Smooth muscle cell of the brain vasculature (primary cell): ENCODE results near the gene ZDHHC12.

Experiments
- DNase-seq: peaks from one replicate; pipeline ENCODE4 v3.0.0-alpha.2; 2012; ENCODE audit warnings: low read depth, low spot score

The ZDHHC12 gene

DNA sequence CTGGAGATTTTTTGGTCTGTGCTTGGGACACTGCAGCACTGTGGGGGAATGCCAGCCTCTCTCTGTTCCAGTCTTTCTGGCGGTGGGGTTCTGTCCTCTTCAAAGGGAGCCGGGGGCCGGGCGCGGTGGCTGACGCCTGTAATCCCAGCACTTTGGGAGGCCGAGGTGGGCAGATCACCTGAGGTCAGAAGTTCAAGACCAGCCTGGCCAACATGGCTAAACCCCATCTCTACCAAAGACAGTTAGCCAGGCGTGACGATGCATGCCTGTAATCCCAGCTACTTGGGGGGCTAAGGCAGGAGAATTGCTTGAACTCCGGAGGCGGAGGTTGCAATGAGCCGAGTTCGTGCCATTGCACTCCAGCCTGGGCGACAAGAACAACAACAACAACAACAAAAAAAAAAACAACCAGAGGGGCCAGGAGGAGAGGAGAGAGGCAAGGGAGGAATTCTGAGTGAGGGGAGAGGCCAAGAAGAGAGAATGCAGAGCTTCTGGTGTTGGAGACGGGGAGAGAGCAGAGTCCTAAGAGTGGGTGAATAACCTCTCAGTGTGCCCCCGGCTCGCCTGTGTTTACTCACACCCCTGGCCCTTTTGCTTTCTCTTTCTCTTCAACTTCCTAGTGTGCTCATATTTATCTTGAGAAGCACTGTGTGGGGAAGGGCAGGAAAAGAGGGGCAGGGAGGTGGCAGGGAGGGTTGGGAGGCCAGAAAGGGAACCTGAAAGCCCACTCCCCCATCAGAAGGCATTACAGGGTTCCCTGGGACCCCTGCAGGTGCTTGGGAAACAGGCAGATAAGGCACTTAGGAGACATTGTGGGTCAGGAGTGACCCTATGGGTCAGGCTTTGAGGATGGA, 38.1 kb downstream of the ZDHHC12 start:
- DNase-seq: no peak

DNA sequence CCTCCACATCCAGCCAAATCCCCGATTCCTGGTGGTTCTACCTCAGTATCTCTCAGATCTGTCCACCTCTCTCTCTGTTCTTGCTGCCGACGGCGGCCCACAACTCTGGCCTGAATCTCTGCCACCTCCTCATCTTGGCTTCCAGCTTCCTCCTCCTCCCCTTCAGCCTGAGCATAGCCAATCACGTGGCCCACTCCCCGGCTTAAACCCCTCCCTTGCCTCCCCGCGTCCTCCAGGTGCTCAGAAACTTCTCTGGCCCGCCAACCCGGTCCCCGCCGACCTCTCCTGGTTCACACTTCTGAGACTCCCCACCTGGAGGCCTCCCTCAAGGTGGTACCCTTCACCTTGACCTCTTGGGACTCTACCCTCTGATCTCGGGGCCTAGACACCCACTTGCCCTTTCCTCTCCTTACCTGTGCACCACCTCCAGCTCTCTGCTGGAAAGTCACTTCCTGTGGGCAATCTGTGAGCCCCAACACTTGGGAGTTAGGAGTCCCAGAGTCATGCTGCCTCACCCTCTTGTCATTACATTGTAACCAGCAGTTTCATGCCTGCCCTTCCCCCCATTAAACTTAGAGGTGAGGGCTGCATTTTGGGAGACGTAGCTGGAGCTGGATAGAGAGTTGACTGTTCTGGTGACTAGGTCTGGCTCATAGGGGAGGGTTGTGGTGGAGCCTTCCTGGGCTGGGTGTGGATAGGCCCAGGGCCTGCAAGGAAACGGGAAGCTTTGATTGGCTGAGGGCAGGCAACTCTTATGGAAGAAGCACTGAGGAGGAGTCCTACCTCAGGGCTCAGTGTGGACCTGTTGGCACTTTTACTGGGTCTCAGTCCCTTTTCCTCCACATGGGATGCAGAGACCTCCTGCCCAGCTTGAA, 39.4 kb downstream of the ZDHHC12 start:
- no peak for DNase-seq

DNA sequence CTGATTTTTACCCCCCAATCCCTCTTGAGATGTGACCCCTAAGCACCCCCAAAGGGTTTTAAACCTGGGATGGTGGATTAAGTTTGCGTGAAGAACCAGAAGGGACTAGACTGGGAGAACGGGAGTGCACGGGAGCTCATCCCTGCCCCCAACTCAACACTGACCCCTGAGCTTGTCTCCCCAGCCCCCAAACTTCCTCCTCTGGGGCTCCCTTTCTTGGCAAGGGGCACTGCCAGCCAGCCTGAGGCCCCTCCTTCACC, 39.9 kb downstream of the ZDHHC12 start:
- no peak for DNase-seq

DNA sequence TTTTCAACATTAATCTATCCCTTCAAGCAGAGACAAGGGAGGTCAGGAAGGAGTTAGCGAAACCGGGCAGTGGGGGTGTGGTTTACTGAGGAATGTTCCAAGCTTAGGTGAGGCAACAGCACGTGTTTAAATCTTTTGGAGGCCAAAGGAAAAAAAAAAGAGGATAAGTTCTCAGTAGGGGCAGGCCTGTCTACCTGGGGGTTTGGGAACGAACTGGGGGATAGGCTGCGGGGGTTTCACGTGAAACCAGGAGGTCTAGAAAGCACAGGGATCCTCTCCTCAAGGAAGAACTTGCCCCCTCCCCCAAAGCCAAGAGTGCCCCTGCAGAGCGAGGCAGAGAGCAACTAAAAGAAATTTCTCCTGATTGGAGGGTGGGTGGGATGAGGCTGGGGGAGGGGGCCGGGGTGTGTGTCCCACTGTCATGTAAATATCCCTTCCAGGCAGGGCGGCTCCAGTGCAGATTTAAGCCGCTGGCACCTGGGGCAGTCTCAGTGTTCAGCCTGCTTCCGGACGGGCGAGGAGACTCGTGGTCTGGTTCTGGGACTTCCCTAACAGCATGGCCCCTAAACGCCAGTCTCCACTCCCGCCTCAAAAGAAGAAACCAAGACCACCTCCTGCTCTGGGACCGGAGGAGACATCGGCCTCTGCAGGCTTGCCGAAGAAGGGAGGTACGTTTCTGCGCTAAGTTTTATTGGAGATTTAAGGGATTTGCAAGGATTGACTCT, 40.4 kb downstream of the ZDHHC12 start:
- DNase-seq: no peak

DNA sequence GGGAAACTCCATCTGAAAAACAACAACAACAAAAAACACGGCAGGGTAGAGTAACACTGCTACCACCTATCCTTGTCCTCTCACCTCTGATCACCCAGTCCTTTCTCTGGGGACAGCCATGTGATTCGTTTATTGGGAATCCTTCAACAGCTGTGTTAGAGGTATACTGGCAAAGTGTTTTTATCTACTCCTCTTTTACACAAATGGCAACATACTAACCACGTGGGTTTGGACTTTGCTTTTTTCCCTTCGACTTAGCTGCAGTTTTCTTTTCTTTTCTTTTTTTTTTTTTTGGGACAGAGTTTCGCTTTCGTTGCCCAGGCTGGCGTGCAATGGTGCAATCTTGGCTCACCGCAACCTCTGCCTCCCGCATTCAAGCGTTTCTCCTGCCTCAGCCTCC, 46.1 kb downstream of the ZDHHC12 start:
- no peak for DNase-seq

DNA sequence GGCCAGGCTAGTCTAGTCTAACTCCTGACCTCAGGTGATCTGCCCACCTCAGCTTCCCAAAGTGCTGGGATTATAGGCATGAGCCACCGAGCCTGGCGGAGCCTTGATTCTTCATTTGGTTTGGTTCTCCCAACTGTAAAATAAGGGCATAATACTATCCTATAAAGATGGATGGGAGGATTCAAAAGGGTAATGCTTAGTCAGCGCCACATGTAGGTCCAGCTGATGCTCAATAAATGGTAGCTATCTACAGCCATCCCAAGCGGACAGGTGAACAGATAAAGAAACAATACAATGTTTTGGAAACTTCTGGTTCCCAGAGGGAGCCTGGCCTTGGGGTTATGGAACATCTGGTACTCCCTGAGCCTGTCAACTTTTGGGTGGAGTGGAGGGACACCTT, 48.5 kb downstream of the ZDHHC12 start:
- DNase-seq: no peak
